Tibial nerve (tissue), 4 donors: ENCODE results near the gene TGFA. TPM values are rescaled to one million over a fixed set of nuclear protein-coding genes. Genes with fewer than 3 reads are reported as not detected.

Experiments used
- DNase-seq, 2 donors: peaks; one replicate each; pipeline ENCODE4 v3.0.0-alpha.2; 2019; ENCODE audit warnings: low spot score in 2 of 2
- H3K27ac ChIP-seq, 4 donors: fragments of 200-600 bp; sonication (generic) in 3 of 4; one replicate each; pipeline ENCODE4 v1.5.1; 2017 to 2019; ENCODE audit warnings: mild to moderate bottlenecking in 1 of 4
- H3K27me3 ChIP-seq, 2 donors: fragments of 200-600 bp; sonication (generic) in 1 of 2; one replicate each; pipeline versions ENCODE4 v1.5.1 to v1.6.0; 2017 to 2019
- H3K36me3 ChIP-seq, 3 donors: fragments of 200-600 bp; sonication (generic); one replicate each; pipeline ENCODE4 v1.5.1; 2018 to 2019
- H3K4me1 ChIP-seq, 4 donors: fragments of 200-600 bp; sonication (generic) in 3 of 4; one replicate each; pipeline ENCODE4 v1.5.1; 2017 to 2019
- H3K4me3 ChIP-seq, 4 donors: fragments of 200-600 bp; sonication (generic) in 3 of 4; one replicate each; pipeline ENCODE4 v1.5.1; 2017 to 2019; ENCODE audit warnings: mild to moderate bottlenecking in 1 of 4, moderate library complexity in 1 of 4
- H3K9me3 ChIP-seq, 4 donors: fragments of 200-600 bp; sonication (generic) in 3 of 4; one replicate each; pipeline ENCODE4 v1.5.1; 2017 to 2019
- CTCF ChIP-seq, 5 experiments: fragments of 200-600 bp in 3 of 5; fragments of 450-650 bp in 2 of 5; sonication (generic) in 3 of 5; IDR thresholded peaks; one replicate each; pipeline ENCODE4 v1.5.1; 2016 to 2019; ENCODE audit warnings: antibody characterized with exemption in 5 of 5, mild to moderate bottlenecking in 3 of 5, moderate library complexity in 2 of 5
- EP300 ChIP-seq, 2 donors: sonication (generic); formaldehyde crosslinking; IDR thresholded peaks; one replicate each; pipeline ENCODE4 v1.6.1; 2017; ENCODE audit warnings: antibody characterized with exemption in 2 of 2, mild to moderate bottlenecking in 1 of 2
- POLR2A ChIP-seq, 2 donors: fragments of 450-650 bp; IDR thresholded peaks; one replicate each; pipeline ENCODE4 v1.6.1; 2017; ENCODE audit warnings: antibody characterized with exemption in 2 of 2, mild to moderate bottlenecking in 2 of 2, moderate library complexity in 2 of 2
- WGBS, 2 donors: methylation state at CpG; one replicate each; pipeline ENCODE4 v1.1.5; 2018; 5-methylcytosine and 5-hydroxymethylcytosine counted together
- total RNA-seq, 4 donors: library from RNA; depleted of rRNA; stranded (reverse); fragments of >200 nt; gene quantifications; one replicate each; pipeline ENCODE4 v1.1.0, GENCODE V29; 2016

Gene TGFA
- total RNA-seq, 4 donors from 2014 or later, result 3.0 to 12.6 (median 9.6) TPM

- DNase-seq, result no peak
- TF ChIP-seq CTCF (IDR thresholded peaks at IDR 0.05), result no peak
- no peak for TF ChIP-seq EP300 (IDR thresholded peaks at IDR 0.05)
- TF ChIP-seq POLR2A (IDR thresholded peaks at IDR 0.05), result no peak
- Histone ChIP-seq H3K4me3 (peak overlapping the region; percentile 50 to 87 (median 78)), H3K27me3 (peaks cover 0 to 27% of the 10 kb centered on the region in 2 donors), H3K27ac (peak overlapping the region in 3 of 4 donors; percentile 26 to 76 (median 73)), H3K36me3 (no peaks in the 10 kb centered on the region), H3K9me3 (no peaks in the 10 kb centered on the region), H3K4me1 (peaks cover 0 to 23% (median 6%) of the 10 kb centered on the region in 4 donors)
- 26 to 48% methylated on average over 10 to 18 of the region's 18 CpGs for whole genome bisulfite sequencing, 2 donors
Measured at GRCh38 chr2:70554338-70554892, 789 bp upstream of the TGFA start.

GRCh38 chr2:70553334-70553583 lies 367 bp downstream of the TGFA start:
- Histone ChIP-seq H3K27me3 (peaks cover 0 to 25% of the 10 kb centered on the region in 2 donors), H3K27ac (peak overlapping the region; percentile 3 to 76 (median 50)), H3K4me3 (peak overlapping the region; percentile 50 to 87 (median 78)), H3K4me1 (peaks cover 0 to 23% (median 6%) of the 10 kb centered on the region in 4 donors), H3K36me3 (no peaks in the 10 kb centered on the region), H3K9me3 (no peaks in the 10 kb centered on the region)
- WGBS, 2 donors, result 1% methylated on average over 18 of the region's 18 CpGs
- TF ChIP-seq POLR2A (IDR thresholded peaks at IDR 0.05) (no peak), CTCF (IDR thresholded peaks at IDR 0.05) (no peak), EP300 (IDR thresholded peaks at IDR 0.05) (no peak)
- DNase-seq, result peak in 1 of 2 donors; percentile 11

GRCh38 chr2:70552501-70553333 lies 909 bp downstream of the TGFA start:
- 1 to 2% methylated on average over 38 to 42 of the region's 45 CpGs for WGBS, 2 donors
- Histone ChIP-seq H3K9me3 (no peaks in the 10 kb centered on the region), H3K4me3 (peak overlapping the region; percentile 50 to 87 (median 78)), H3K36me3 (no peaks in the 10 kb centered on the region), H3K4me1 (peaks cover 0 to 23% (median 6%) of the 10 kb centered on the region in 4 donors), H3K27ac (peak overlapping the region; percentile 3 to 76 (median 50)), H3K27me3 (peaks cover 0 to 21% of the 10 kb centered on the region in 2 donors)
- no peak for TF ChIP-seq CTCF (IDR thresholded peaks at IDR 0.05)
- TF ChIP-seq EP300 (IDR thresholded peaks at IDR 0.05), result no peak
- no peak for TF ChIP-seq POLR2A (IDR thresholded peaks at IDR 0.05)
- no peak for DNase-seq

- H3K4me3 ChIP-seq, result no peak overlapping the region
- 45 to 55% methylated on average over 7 of the region's 7 CpGs for WGBS, 2 donors
- peaks cover 0 to 23% (median 6%) of the 10 kb centered on the region in 4 donors for H3K4me1 ChIP-seq
- H3K27ac ChIP-seq, result no peak overlapping the region
- TF ChIP-seq EP300 (IDR thresholded peaks at IDR 0.05) (no peak), CTCF (IDR thresholded peaks at IDR 0.05) (no peak), POLR2A (IDR thresholded peaks at IDR 0.05) (no peak)
- no peaks in the 10 kb centered on the region for H3K36me3 ChIP-seq
- no peaks in the 10 kb centered on the region for H3K9me3 ChIP-seq
- DNase-seq, result no peak
- H3K27me3 ChIP-seq, result peaks cover 0 to 21% of the 10 kb centered on the region in 2 donors
Measured at GRCh38 chr2:70551167-70551566, 2.5 kb downstream of the TGFA start.

- 86 to 96% methylated on average over 7 of the region's 7 CpGs for WGBS, 2 donors
Measured at GRCh38 chr2:70549962-70550361, 3.7 kb downstream of the TGFA start.

More at GRCh38 chr2:70549962-70550361, 3.7 kb downstream of the TGFA start:
- no peaks in the 10 kb centered on the region for H3K9me3 ChIP-seq
- DNase-seq, result no peak
- no peaks in the 10 kb centered on the region for H3K36me3 ChIP-seq
- TF ChIP-seq POLR2A (IDR thresholded peaks at IDR 0.05) (no peak), CTCF (IDR thresholded peaks at IDR 0.05) (no peak), EP300 (IDR thresholded peaks at IDR 0.05) (no peak)
- peaks cover 0 to 23% (median 6%) of the 10 kb centered on the region in 4 donors for H3K4me1 ChIP-seq
- H3K4me3 ChIP-seq, result no peak overlapping the region
- peaks cover 0 to 16% of the 10 kb centered on the region in 2 donors for H3K27me3 ChIP-seq
- no peak overlapping the region for H3K27ac ChIP-seq
